HG03095 (cell line): Measurements from ENCODE around the gene ARHGAP32.
"Not testable (repeated sequence)": the region's sequence is repeated elsewhere in the genome, so short reads cannot be mapped to it uniquely, and the experiment has no call there.

Experiments used
- ATAC-seq: cut with Tn5 transposase; IDR thresholded peaks from one replicate; pipeline ENCODE4 v1.9.1; 2021; ENCODE audit warnings: moderate library complexity; ENCODE audit not compliant: unreplicated experiment

The ARHGAP32 gene

DNA sequence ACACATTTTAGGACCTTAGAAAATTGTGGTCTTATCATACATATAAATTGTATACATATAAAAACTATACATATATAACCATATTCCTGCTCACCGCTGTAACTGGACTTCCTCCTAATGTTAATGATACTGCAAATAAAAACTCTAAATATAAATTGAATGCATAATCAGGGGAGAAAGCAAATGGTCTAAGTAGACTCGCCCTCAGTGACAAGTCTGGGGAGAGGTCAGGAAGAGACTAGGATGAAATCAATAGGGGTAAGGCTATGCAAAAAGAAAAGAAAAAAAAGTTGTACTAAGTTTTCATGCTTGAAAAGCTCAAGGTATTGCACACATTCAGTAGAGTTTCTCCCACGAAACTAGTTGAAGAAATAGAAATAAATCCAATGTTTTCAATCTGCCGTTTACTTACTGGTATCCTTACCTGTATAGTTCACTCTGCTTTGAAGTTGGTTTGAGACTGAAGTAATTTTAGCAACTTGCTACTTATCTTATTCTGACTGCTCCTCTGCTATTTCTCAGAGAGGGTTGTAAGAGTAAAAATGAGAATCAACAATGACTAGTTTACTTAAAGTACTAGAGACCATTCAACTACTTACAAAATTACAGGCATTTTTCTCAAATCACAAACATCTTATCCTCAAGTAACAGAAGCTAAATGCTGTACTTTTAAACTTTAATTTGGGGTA lies 12.2 kb upstream of the ARHGAP32 start:
- no peak for ATAC-seq

DNA sequence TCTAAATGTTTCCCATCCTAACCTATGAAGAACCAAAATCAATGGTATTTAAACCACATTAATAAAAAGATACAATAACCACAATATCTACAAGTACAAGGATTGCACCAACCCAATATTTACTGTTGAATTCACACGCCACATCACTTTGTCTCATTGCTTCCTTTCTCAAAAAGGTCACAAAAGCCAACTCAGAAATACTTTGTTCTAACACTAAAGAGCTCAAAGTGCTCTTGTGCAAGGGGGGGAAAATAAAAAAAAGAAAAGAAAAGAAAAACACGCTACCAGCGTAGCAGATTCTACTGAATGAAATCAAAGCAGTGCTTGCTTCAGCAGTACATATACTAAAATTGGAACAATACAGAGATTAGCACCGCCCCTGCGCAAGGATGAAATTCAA lies 10.5 kb upstream of the ARHGAP32 start:
- ATAC-seq = no peak

DNA sequence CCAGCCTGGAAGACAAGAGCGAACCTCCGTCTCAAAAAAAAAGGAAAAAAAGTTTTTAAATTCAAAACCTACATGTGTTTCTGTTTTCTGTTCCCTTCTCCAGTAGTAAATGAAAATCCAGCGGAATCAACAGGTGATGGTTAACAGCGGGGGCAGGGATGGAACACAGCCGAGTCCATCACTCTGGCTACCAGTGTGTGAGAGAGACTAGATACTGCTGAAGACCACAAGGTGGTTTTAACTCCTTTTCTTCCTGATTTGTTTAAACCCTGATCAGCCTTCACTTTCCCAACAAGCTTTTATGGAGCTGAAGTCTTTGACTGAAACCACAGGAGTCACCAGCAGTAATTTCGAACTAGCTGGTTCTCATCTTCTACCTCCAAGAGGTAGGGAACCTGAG lies 3.6 kb upstream of the ARHGAP32 start:
- ATAC-seq = no peak

DNA sequence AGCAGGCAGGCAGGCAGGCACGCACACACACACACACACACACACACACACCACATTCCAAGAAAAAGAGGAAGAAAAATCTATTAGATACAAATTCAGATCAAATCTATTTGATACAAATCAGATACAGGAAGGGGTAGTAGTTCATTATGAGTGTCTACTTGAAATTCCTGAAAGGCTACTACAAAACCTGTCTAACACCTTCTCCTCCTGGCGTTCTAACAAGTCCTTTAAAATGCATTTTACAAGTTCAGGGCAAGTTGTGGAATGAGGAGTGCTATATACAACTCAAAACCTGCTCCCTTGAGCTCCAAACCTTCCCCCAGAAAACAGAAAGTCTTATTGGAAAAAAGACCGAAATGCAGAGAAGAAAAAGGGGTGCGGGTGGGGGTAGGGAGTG lies 476 bp downstream of the ARHGAP32 start:
- ATAC-seq = no peak

DNA sequence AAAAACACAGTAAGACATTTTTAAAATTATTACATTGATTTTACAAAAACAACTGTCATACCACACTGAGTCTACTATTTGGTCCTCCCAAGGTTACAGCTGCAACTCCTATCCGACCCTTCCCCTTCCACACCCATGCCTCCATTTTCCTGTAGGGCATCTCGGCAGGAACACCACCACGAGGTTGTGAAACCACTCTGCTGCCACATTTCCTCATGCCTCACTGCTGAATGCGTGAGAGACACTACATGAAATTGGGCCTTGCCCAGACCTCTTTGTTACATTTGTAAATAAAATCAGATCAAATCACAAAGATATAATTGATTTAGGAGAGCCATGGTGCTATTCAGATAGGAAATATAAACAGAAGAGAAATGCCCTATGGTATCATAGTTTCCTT lies 2.0 kb downstream of the ARHGAP32 start:
- ATAC-seq = no peak

DNA sequence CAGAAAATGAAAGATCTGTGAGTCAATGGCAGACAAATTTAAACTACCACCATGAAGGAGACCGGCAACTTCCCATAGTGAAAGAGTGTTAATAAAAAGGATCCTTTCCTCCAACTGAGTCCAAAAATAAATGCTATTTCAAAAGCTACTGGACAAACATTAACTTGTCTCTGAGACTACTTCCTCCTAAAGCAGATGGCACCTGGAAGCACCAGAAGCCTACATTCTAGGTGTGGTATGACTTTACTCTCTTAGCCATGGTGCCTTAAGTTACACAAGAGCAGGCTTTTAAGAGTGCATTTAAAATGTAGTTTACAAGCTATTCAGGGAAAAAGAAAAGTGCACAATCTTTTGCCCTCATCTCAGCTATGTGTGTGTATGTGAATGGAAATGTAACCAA lies 2.5 kb downstream of the ARHGAP32 start:
- no peak for ATAC-seq

DNA sequence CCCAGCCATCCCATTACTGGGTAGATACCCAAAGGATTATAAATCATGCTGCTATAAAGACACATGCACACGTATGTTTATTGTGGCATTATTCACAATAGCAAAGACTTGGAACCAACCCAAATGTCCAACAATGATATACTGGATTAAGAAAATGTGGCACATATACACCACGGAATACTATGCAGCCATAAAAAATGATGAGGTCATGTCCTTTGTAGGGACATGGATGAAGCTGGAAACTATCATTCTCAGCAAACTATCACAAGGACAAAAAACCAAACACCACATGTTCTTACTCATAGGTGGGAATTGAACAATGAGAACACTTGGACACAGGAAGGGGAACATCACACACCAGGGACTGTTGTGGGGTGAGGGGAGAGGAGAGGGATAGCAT lies 7.0 kb downstream of the ARHGAP32 start:
- not testable (repeated sequence) for ATAC-seq

DNA sequence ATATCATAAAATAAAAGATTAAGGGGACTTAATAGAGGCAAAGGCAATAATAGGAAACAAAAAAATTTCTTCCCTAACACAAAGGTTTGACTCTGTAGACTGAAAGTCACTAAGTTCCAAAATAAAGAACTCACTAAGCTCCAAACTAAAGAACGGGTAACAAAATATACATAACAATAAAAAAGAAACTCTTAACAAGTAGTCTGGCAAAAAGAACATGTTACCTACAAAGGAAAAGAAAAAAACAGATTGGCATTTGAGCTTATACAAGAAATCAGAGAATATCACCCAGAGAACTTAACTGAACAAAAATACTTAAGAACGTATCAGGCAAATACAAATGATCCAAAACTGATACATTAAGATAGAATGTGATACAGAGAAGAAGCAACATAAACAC lies 7.5 kb downstream of the ARHGAP32 start:
- ATAC-seq = no peak

DNA sequence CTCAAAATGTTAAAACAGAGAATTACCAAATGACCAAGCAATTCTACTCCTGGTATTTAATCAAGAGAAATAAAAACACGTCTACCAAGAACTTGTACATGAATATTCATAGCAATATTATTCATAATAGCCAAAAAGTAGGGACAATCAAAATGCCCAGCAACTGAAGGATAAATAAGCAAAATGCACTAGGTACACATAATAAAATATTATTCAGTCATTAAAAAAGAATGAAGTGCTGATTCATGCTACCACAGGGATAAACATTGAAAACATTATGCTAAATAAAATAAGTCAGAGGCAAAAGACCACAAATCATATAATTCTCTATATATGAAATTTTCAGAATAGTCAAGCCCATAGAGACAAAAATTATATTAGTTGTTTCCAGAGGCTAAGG lies 24.8 kb downstream of the ARHGAP32 start:
- no peak for ATAC-seq

DNA sequence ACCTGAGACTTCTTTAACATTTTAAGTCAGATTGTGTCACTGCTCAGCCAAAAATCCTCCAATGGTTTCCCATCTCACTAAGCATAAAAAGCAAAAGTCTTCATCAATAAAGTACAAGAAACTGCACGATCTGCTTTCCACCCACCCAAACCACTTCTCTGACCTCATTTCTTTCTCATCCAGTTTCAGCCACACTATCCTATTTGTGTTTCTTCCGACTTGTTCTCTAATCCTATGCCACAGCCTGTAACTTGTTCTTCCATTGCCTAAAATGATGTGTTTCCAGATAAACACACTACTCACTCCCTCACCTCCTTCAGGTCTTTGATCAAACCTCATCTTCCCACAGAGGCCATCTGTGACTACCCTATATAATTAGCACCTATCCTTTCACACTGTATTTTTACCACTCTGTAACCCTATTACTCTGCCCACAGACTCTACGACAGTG lies 28.4 kb downstream of the ARHGAP32 start:
- no peak for ATAC-seq

DNA sequence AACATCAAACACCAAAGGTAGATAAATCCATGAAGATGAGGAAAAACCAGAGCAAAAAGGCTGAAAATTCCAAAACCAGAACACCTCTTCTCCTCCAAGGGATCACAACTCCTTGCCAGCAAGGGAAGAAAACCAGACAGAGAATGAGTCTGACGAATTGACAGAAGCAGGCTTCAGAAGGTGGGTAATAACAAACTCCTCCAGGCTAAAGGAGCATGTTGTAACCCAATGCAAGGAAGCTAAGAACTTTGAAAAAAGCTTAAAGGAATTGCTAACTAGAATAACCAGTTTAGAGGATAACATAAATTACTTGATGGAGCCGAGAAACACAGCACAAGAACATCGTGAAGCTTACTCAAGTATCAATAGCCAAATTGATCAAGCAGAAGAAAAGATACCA lies 35.0 kb downstream of the ARHGAP32 start:
- ATAC-seq = not testable (repeated sequence)

DNA sequence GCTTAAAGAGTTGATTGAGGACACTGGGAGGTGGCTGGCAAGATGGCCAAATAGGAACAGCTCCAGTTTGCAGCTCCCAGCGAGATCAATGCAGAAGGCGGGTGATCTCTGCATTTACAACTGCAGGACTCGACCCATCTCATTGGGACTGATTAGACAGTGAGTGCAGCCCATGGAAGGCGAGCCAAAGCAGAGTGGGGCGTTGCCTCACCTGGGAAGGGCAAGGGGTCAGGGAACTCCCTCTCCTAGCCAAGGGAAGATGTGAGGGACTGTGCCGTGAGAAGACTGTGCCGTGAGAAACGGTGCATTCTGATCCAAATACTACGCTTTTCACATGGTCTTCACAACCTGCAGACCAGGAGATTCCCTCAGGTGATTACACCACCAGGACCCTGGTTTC lies 36.4 kb downstream of the ARHGAP32 start:
- ATAC-seq = no peak

DNA sequence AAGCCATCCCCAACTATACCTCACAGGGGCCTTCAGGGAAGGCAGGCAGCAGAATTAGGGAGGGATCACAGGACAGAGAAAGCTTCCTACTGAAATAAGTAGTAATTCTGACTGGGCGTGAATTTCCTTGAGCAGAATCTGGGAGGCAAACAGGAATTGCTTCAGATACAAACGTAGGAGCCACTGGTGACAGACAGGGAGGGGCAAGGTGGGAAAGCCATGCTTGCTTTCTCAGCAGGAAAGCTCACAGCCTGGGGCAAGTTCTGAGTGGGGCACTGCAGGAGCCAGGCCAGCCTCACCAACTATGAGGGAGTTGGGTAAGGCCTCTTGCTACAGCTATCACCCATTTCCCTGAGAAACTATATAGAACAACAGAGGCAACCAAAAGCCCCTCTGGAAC lies 43.6 kb downstream of the ARHGAP32 start:
- no peak for ATAC-seq

DNA sequence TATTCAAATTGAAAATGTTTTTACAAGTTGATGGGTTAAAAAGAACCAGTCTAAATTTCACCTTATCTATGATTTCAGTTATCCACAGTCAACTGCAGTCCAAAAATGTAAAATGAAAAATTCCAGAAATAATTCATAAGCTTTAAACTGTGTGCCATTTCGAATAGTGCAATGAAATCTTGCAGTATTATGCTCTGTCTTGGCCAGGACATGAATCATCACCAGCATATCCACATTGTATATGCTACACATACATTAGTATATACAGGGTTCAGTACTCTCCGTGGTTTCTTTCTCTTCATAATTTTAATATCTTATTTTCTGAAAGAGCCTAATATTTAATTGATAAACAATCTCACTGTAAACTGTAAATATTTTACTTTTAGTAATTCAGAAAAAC lies 45.9 kb downstream of the ARHGAP32 start:
- no peak for ATAC-seq

DNA sequence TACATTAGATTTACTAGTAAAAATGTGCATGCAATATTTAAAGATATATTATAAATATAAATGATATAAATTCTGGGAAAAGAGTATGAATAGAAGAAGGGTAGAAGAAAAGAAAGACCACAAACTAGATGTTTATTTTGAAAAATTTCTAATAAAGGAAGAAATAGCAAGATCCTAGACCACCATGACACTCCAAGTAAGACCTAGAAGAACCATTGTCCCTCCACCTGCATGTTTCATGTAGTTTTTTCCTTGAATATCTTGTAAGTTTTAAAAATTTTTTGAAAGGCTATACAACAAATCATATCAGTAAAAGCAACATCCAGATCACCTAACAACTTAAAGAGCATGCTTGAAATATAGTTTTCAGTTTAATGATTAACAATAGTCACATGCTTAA lies 46.8 kb downstream of the ARHGAP32 start:
- ATAC-seq = no peak

DNA sequence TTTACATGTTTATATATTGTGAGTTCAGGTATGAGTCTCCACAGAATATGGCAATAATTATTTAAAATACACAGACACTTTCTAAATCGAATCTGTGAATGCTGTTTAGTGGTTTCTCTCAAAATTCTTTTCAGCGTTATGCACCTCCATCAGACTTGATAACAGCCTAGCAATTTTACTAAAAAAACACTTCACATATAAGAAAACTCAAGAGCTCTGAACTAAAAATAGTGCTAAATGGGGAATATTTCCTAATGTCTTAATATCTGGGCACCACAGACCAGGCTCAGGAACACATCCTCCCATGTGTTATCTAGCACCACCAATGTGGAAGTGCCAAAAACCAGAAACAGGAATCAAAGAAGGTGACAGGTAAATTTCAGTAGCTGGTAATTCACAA lies 47.9 kb downstream of the ARHGAP32 start:
- no peak for ATAC-seq

DNA sequence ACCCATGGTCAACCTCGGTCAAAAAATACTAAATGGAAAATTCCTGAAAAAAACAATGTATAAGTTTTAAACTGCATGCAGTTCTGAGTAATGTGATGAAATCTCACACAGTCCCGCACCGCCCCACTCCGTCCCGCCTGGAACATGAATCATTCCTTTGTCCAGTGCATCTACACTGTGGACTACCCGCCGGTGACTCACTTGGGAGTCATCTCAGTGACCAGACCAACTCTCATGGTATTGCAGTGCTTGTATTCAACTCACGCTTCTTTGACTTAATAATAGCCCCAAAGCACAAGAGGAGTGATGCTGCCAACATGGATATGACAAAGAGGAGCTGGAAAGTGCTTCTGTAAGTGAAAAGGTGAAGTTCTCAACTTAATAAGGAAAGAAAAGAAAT lies 48.8 kb downstream of the ARHGAP32 start:
- no peak for ATAC-seq

DNA sequence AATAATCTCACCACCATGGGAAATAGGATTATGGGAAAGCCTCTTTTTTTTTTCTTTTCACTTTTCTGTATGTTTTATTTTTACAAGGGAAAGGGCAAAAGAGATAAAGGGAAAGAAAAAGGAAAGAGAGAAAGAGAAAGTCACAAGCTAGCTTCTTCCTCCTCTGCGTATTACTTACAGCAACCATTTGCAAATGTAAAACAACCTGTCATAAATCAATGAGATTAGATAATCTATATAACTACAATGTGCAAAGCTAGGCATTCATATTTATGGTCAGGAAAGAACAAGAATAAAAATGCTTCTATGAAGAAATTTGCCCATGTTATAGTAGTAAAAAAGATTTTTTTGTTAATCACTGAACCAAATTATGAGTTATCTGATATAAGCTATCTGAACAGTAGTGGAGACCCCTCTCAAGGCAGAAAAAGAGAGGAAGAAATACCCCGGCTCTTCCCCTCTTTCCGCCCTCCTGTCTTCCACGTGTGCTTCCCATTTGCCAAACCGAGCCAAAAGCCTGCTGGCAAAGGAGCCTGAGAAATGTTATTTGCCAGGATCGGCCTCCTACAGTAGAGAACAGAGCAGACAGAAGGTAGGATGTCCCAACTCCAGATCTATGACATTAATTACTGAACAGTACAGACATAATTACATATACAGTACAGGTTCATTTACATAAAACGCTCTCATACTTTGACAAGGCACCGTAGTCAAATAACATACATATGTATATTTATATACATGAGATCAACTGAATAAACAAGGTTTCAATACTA lies 50.2 kb downstream of the ARHGAP32 start:
- no peak for ATAC-seq

DNA sequence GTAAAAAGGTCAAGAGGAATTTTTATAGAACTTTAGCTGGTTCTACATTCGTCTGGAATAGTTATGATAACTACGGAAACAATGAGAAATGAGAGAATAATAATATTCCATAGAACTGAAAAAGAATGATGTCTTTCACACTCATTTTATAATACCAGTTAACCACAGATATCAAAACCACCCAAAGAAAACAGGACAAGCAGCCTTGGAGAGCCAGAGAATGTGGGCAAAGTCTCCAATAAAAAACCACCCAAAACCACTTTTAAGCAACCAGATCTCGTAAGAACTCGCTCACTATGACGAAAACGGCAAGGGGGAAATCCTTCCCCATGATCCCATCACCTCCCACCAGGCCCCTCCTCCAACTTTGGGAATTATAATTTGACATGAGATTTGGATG lies 60.8 kb downstream of the ARHGAP32 start:
- ATAC-seq = no peak

DNA sequence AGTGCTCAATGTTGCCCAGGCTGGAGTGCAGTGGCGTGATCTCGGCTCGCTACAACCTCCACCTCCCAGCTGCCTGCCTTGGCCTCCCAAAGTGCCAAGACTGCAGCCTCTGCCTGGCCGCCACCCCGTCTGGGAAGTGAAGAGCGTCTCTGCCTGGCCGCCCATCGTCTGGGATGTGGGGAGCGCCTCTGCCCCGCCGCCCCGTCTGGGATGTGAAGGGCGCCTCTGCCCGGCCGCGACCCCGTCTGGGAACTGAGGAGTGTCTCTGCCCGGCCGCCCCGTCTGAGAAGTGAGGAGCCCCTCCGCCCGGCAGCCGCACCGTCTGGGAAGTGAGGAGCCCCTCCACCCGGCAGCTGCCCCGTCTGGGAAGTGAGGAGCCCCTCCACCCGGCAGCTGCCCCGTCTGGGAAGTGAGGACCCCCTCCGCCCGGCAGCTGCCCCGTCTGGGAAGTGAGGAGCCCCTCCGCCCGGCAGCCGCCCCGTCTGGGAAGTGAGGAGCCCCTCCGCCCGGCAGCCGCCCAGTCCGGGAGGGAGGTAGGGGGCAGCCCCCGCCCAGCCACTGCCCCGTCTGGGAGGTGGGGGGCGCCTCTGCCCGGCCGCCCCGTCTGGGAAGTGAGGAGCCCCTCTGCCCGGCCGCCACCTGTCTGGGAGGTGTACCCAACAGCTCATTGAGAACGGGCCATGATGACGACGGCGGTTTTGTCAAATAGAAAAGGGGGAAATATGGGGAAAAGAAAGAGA lies 63.1 kb downstream of the ARHGAP32 start:
- ATAC-seq = not testable (repeated sequence)

DNA sequence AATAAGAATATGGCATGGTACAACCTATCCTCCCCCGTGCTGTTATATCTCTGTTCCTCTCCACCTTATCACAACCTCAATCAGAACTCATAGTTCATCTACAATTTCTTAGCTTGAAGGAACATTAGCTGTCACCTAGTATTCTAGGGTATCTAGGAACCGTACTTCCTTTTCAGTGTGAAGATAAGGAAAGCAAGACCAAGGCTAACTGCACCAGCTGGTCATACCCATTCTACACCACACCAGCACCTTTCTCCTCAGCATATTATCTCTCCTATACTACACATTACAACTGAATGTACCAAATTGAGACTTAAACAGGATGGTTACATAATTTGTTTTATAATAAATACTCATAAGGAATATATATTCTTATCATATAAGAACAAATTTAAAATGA lies 73.1 kb downstream of the ARHGAP32 start:
- ATAC-seq = no peak
